ENCODE measurements around the gene SKI.

DNA sequence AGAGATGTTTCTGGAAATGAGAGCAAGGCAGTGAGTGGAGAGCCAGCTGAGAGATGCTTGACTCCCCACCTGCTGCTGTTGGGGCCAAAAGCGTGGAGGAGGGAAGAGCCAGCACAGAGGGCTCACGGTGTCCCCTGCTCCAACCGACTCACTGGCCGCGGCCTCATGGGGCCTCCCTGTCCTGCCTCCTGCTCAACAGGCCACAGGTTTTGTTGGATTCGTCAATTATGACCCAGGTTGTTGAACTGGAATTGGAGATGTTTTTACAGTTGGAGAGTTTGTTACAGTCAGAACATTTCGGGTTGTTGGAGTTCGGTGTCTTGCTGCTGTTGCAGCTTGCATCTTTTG, 21.4 kb downstream of the SKI start:
- TF ChIP-seq SP1 (IDR thresholded peaks at IDR 0.05; ENCODE audit: low read depth, low read length) = no peak
- TF ChIP-seq CHD1 (IDR thresholded peaks at IDR 0.05; ENCODE audit: low read depth, low read length) = no peak
- TF ChIP-seq BACH1 (IDR thresholded peaks at IDR 0.05; ENCODE audit: borderline replicate concordance) = no peak
- TF ChIP-seq, protein P1, sequence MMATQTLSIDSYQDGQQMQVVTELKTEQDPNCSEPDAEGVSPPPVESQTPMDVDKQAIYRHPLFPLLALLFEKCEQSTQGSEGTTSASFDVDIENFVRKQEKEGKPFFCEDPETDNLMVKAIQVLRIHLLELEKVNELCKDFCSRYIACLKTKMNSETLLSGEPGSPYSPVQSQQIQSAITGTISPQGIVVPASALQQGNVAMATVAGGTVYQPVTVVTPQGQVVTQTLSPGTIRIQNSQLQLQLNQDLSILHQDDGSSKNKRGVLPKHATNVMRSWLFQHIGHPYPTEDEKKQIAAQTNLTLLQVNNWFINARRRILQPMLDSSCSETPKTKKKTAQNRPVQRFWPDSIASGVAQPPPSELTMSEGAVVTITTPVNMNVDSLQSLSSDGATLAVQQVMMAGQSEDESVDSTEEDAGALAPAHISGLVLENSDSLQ (IDR thresholded peaks at IDR 0.05) = no peak
